Sigmoid colon (tissue), 4 donors: ENCODE results near the gene FAM131C.

ENCODE experiments used
- POLR2A ChIP-seq, 2 donors: fragments of 450-650 bp; IDR thresholded peaks; one replicate each; pipeline ENCODE4 v1.6.1; 2016; ENCODE audit warnings: antibody characterized with exemption in 2 of 2, mild to moderate bottlenecking in 2 of 2, moderate library complexity in 2 of 2
- POLR2AphosphoS5 ChIP-seq, 4 donors: sonication (generic); formaldehyde crosslinking; IDR thresholded peaks; one replicate each; pipeline ENCODE4 v1.6.1; 2017; ENCODE audit warnings: antibody characterized with exemption in 4 of 4
- TF ChIP-seq, protein P1 (sequence below), 4 experiments: fragments of 450-650 bp in 3 of 4; fragments of 200-600 bp in 1 of 4; IDR thresholded peaks; one replicate each; pipeline ENCODE4 v1.5.1; 2016 to 2019; ENCODE audit warnings: antibody characterized with exemption in 4 of 4, mild to moderate bottlenecking in 3 of 4, moderate library complexity in 2 of 4

DNA sequence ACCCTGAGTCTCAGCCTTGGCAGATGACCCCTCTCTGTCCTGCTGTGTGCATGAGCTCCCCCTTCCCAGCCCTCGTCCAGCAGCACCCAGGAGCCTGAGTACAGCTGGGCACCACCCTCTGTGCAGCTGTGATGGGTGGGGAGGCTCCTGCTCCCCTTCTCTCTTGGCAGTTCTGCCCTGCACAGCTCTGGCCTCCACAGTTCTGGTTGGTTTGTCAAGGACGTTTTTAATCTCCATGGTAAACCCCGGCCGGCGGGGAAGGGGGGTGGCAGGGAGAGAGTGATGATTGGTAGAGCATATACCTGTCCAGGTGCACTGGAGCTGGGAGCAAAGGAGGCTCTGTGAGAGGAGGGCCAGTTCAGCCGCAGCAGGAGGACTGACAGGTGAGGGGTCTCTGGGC lies 51.8 kb downstream of the FAM131C start, which contains the start of gene CLCNKA:
- no peak for TF ChIP-seq POLR2AphosphoS5 (IDR thresholded peaks at IDR 0.05)
- TF ChIP-seq, protein P1, sequence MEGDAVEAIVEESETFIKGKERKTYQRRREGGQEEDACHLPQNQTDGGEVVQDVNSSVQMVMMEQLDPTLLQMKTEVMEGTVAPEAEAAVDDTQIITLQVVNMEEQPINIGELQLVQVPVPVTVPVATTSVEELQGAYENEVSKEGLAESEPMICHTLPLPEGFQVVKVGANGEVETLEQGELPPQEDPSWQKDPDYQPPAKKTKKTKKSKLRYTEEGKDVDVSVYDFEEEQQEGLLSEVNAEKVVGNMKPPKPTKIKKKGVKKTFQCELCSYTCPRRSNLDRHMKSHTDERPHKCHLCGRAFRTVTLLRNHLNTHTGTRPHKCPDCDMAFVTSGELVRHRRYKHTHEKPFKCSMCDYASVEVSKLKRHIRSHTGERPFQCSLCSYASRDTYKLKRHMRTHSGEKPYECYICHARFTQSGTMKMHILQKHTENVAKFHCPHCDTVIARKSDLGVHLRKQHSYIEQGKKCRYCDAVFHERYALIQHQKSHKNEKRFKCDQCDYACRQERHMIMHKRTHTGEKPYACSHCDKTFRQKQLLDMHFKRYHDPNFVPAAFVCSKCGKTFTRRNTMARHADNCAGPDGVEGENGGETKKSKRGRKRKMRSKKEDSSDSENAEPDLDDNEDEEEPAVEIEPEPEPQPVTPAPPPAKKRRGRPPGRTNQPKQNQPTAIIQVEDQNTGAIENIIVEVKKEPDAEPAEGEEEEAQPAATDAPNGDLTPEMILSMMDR (IDR thresholded peaks at IDR 0.05): no peak
- TF ChIP-seq POLR2A (IDR thresholded peaks at IDR 0.05): no peak
